BJ (cell line): ENCODE measurements around the gene CCT2. TPM values are rescaled to one million over a fixed set of nuclear protein-coding genes. Genes with fewer than 3 reads are reported as not detected.
A peak's percentile ranks its signal among the peaks of the same experiment; 100 is the strongest.

Source experiments
- CTCF ChIA-PET: fragments of 350-600 bp; formaldehyde crosslinking; extraction: SDS; loops from one replicate; lab custom pipeline; 2021; ENCODE audit warnings: antibody characterized with exemption, inconsistent platforms; lab: Yijun Ruan, JAX
- POLR2A ChIA-PET: fragments of 300-600 bp; sonication (Branson Sonifier 250); formaldehyde crosslinking; extraction: SDS; loops from one replicate; lab custom pipeline; 2021; ENCODE audit warnings: antibody characterized with exemption; lab: Charles Lee
- DNase-seq: peaks from one replicate; pipeline ENCODE4 v3.0.0-alpha.2; 2011; ENCODE audit warnings: low read depth
- H3K27me3 ChIP-seq: 2 replicates; pipeline ENCODE4 v1.6.0; 2011; ENCODE audit warnings: low read length; ENCODE audit not compliant: control insufficient read depth, insufficient read depth
- H3K36me3 ChIP-seq: 2 replicates; pipeline ENCODE4 v1.5.1; 2011; ENCODE audit warnings: low read length; ENCODE audit not compliant: control insufficient read depth, insufficient read depth
- H3K4me3 ChIP-seq: 2 replicates; pipeline ENCODE4 v1.5.1; 2011; ENCODE audit warnings: low read depth, mild to moderate bottlenecking, control low read depth, low read length
- CTCF ChIP-seq: IDR thresholded peaks from 2 replicates; pipeline ENCODE4 v1.5.1; 2011; ENCODE audit warnings: low read depth, mild to moderate bottlenecking, control low read depth, inconsistent platforms, low read length, moderate library complexity; ENCODE audit not compliant: insufficient read depth
- polyA plus RNA-seq: library from polyadenylated mRNA; depleted of rRNA; stranded (reverse); fragments of >200 nt; gene quantifications from 2 replicates; pipeline ENCODE4 v1.2.3, GENCODE V29; 2011

CCT2 gene
- polyA plus RNA-seq, 1 experiment = 228 TPM

GRCh38 chr12:69583203-69583602 is 2.1 kb upstream of the CCT2 start:
- CTCF ChIA-PET = interaction anchor here (0.6 to 1.6 kb wide), 3 partner anchors 11 to 63 kb away, joined by 3 to 4 read pairs (median 3); no protein-coding TSS in a partner anchor
- H3K4me3 ChIP-seq = no peak overlapping the region
- H3K27me3 ChIP-seq = no peaks in the 10 kb centered on the region
- no peak for DNase-seq
- POLR2A ChIA-PET = no interaction called here
- peaks cover 2% of the 10 kb centered on the region; the same call in 1 of the 2 replicates for H3K36me3 ChIP-seq
- TF ChIP-seq CTCF = 0 out of 2 replicates have a peak, but pooled peaks have one; percentile 7

GRCh38 chr12:69588527-69588926 is 3.3 kb downstream of the CCT2 start:
- DNase-seq = no peak
- H3K36me3 ChIP-seq = peaks cover 13% of the 10 kb centered on the region
- H3K4me3 ChIP-seq = no peak overlapping the region
- no peak for TF ChIP-seq CTCF
- CTCF ChIA-PET = interaction anchor here (1.5 kb wide), 1 partner anchor 32 kb away, joined by 3 read pairs; no protein-coding TSS in a partner anchor
- no peaks in the 10 kb centered on the region for H3K27me3 ChIP-seq
- POLR2A ChIA-PET = no interaction called here

- ChIA-PET POLR2A (no interaction called here), CTCF (interaction anchor here (0.9 to 1.5 kb wide), 2 partner anchors 16 to 32 kb away, joined by 3 to 4 read pairs; no protein-coding TSS in a partner anchor)
- Histone ChIP-seq H3K27me3 (no peaks in the 10 kb centered on the region), H3K4me3 (no peak overlapping the region), H3K36me3 (peaks cover 16% of the 10 kb centered on the region)
- DNase-seq = no peak
- no peak for TF ChIP-seq CTCF
These were observed 3.8 kb downstream of the CCT2 start for GRCh38 chr12:69589082-69589481.

- no peak for TF ChIP-seq CTCF
- DNase-seq = no peak
- Histone ChIP-seq H3K4me3 (no peak overlapping the region), H3K27me3 (no peaks in the 10 kb centered on the region), H3K36me3 (peaks cover 15% of the 10 kb centered on the region)
- POLR2A ChIA-PET = no interaction called here
- CTCF ChIA-PET = interaction anchor here (0.9 kb wide), 1 partner anchor 53 kb away, joined by 3 read pairs; no protein-coding TSS in a partner anchor
These were observed 10.4 kb downstream of the CCT2 start for GRCh38 chr12:69595689-69596088.

GRCh38 chr12:69598174-69598753 is 13.0 kb downstream of the CCT2 start:
- Histone ChIP-seq H3K4me3 (no peak overlapping the region), H3K27me3 (no peaks in the 10 kb centered on the region), H3K36me3 (peaks cover 14% of the 10 kb centered on the region)
- POLR2A ChIA-PET = no interaction called here
- DNase-seq = no peak
- no peak for TF ChIP-seq CTCF
- CTCF ChIA-PET = interaction anchor here (1.1 kb wide), 1 partner anchor 13 kb away, joined by 3 read pairs; no protein-coding TSS in a partner anchor
